GM23248 (cell line): ENCODE data around the gene OLFM4. TPM values are rescaled to one million over a fixed set of nuclear protein-coding genes. Genes with fewer than 3 reads are reported as not detected.

Experiments used
- DNase-seq: peaks from one replicate; pipeline ENCODE4 v3.0.0-alpha.2; 2015
- H2AFZ ChIP-seq: fragments of 200-600 bp; sonication (generic); 2 replicates; pipeline ENCODE4 v1.6.1; 2016; ENCODE audit warnings: antibody characterized with exemption
- H3F3A ChIP-seq: fragments of 200-600 bp; sonication (generic); 2 replicates; pipeline ENCODE4 v1.6.1; 2016; ENCODE audit warnings: mild to moderate bottlenecking, antibody characterized with exemption, mixed run types; ENCODE audit not compliant: insufficient read depth
- H3K27ac ChIP-seq: fragments of 200-600 bp; sonication (generic); 2 replicates; pipeline ENCODE4 v1.5.1; 2016; ENCODE audit warnings: mild to moderate bottlenecking
- H3K27me3 ChIP-seq: fragments of 200-600 bp; sonication (generic); replicated peaks from 2 replicates; pipeline ENCODE4 v1.6.1; 2016; ENCODE audit warnings: mild to moderate bottlenecking; ENCODE audit not compliant: insufficient read depth
- H3K36me3 ChIP-seq: fragments of 200-600 bp; sonication (generic); 2 replicates; pipeline ENCODE4 v1.6.1; 2016; ENCODE audit warnings: low read depth, mild to moderate bottlenecking
- H3K4me1 ChIP-seq: fragments of 200-600 bp; sonication (generic); 2 replicates; pipeline ENCODE4 v1.6.1; 2016; ENCODE audit warnings: mild to moderate bottlenecking; ENCODE audit not compliant: insufficient read depth
- H3K4me2 ChIP-seq: fragments of 200-600 bp; sonication (generic); one replicate; pipeline ENCODE4 v1.6.1; 2016; ENCODE audit warnings: mild to moderate bottlenecking; ENCODE audit not compliant: unreplicated experiment
- H3K4me3 ChIP-seq: fragments of 200-600 bp; sonication (generic); 2 replicates; pipeline ENCODE4 v1.5.1; 2016; ENCODE audit warnings: mild to moderate bottlenecking
- H3K79me2 ChIP-seq: fragments of 200-600 bp; sonication (generic); 2 replicates; pipeline ENCODE4 v1.6.1; 2016; ENCODE audit warnings: mild to moderate bottlenecking; ENCODE audit not compliant: insufficient read depth
- H3K9ac ChIP-seq: fragments of 200-600 bp; sonication (generic); 2 replicates; pipeline ENCODE4 v1.6.1; 2016; ENCODE audit warnings: mild to moderate bottlenecking
- H3K9me2 ChIP-seq: fragments of 200-600 bp; sonication (generic); 2 replicates; pipeline ENCODE4 v1.6.1; 2016; ENCODE audit warnings: mixed run types, mild to moderate bottlenecking, moderate library complexity; ENCODE audit not compliant: insufficient read depth
- H3K9me3 ChIP-seq: fragments of 200-600 bp; sonication (generic); one replicate; pipeline ENCODE4 v1.6.1; 2017; ENCODE audit warnings: low read depth
- H4K20me1 ChIP-seq: fragments of 200-600 bp; sonication (generic); 2 replicates; pipeline ENCODE4 v1.6.0; 2016; ENCODE audit not compliant: insufficient read depth
- EZH2 ChIP-seq: fragments of 200-600 bp; sonication (generic); IDR thresholded peaks from 2 replicates; pipeline ENCODE4 v1.6.1; 2018; ENCODE audit warnings: antibody characterized with exemption, mild to moderate bottlenecking; ENCODE audit not compliant: insufficient read depth, poor library complexity, severe bottlenecking
- EZH2phosphoT487 ChIP-seq: fragments of 200-600 bp; sonication (generic); IDR thresholded peaks from 2 replicates; pipeline ENCODE4 v1.6.1; 2018; ENCODE audit warnings: antibody characterized with exemption, moderate library complexity, mild to moderate bottlenecking, low read depth; ENCODE audit not compliant: insufficient read depth
- WGBS, 2 experiments: methylation state at CpG; one replicate each; pipeline ENCODE4 v1.1.6; 2015 to 2017; ENCODE audit warnings: low lambda C conversion rate in 2 of 2, low coverage in 1 of 2; ENCODE audit errors: missing lambda C conversion rate in 2 of 2; 5-methylcytosine and 5-hydroxymethylcytosine counted together
- in situ Hi-C: fragments of 300-500 bp; cut with MboI; formaldehyde crosslinking; loops from 2 replicates; pipeline ENCODE4 v1.15.0; 2020
- polyA plus RNA-seq: library from polyadenylated mRNA; unstranded; fragments of >200 nt; fragmentation: Nextera tagmentation; extraction: Ambion mirVana; gene quantifications from 2 replicates; pipeline ENCODE4 v1.2.1, GENCODE V29; 2016
- total RNA-seq: library from RNA; depleted of rRNA; stranded (reverse); fragments of >200 nt; shearing (Covaris generic); gene quantifications from 2 replicates; pipeline ENCODE4 v1.2.3, GENCODE V29; 2014

OLFM4 gene
- total and polyA plus RNA-seq, 2 experiments from 2014 or later: not detected

DNA sequence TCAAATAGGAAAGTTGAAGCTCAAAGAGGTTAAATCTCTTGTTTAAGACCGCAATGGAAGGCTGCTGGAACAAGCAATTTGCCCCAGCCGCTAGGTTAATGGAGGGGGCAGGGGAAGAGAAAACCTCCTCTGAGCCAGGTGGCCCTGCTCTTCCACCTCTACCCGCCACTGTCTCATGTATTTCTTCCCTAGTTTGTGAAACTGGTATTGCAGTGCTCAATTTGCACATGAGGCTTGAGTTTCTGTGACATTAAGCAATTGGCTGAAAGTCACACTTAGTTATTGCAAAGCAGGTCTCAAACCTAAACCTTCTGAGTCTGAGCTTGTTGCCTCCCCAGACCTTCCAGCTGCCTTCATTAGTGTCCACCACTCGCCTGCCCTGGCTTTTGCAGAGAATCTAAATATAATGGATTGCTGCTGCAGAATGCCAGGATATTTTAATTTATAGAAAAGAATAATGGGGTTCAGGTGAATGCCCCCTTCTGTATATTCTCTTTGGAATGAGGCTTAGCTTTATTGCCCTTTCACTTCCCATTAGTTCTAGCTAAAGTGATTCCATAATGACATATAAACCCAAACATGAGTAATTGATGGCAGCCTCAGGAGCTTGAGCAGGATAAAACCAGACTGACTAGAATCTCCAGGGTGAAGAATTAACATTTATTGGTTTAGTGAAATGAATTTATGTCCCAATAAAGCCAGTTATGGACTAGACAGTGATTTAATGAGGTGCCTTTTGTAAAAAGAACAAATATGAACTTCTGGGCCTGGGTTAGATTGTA is 27.0 kb upstream of the OLFM4 start:
- Histone ChIP-seq H3K79me2 (no peaks in the 10 kb centered on the region), H3K27ac (no peak overlapping the region), H3K36me3 (no peaks in the 10 kb centered on the region), H3F3A (no peaks in the 10 kb centered on the region), H3K4me3 (no peak overlapping the region), H2AFZ (no peak overlapping the region), H3K9me2 (no peaks in the 10 kb centered on the region), H3K4me1 (no peaks in the 10 kb centered on the region), H4K20me1 (no peaks in the 10 kb centered on the region), H3K9ac (no peak overlapping the region), H3K9me3 (no peaks in the 10 kb centered on the region), H3K4me2 (no peak overlapping the region), H3K27me3 (no peaks in the 10 kb centered on the region)
- in situ Hi-C loops: no loop called here
- DNase-seq: no peak
- TF ChIP-seq EZH2 (no peak), EZH2phosphoT487 (no peak)
- WGBS, 2 experiments: 22 to 23% methylated on average over 4 of the region's 4 CpGs

DNA sequence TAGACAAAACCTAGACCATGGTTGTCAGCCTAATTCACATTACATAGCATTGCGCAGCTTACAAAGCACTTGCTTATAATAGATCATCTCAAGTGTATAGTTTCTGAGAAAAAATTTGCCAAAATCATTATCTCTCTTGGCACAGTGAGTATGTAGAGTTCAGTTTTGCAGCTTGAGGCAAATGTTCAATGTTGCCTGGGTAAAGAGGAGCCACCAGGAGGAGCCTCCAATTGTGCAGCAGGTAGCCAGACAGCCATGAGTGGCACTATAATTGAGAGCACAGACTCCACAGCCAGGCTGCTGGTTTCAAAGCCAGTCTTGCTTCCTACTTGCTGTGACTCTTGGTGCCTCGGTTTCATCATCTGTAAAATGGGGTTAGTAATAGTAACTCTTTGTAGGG is 24.0 kb upstream of the OLFM4 start:
- H3K4me1 ChIP-seq: no peaks in the 10 kb centered on the region
- H3K27me3 ChIP-seq: no peaks in the 10 kb centered on the region
- no peaks in the 10 kb centered on the region for H4K20me1 ChIP-seq
- H3F3A ChIP-seq: no peaks in the 10 kb centered on the region
- H3K36me3 ChIP-seq: no peaks in the 10 kb centered on the region
- no peak for DNase-seq
- no peak overlapping the region for H3K27ac ChIP-seq
- no peak overlapping the region for H2AFZ ChIP-seq
- WGBS, 2 experiments: 19 to 23% methylated on average over 2 of the region's 2 CpGs
- H3K4me2 ChIP-seq: no peak overlapping the region
- no peaks in the 10 kb centered on the region for H3K79me2 ChIP-seq
- no peak overlapping the region for H3K4me3 ChIP-seq
- no peak overlapping the region for H3K9ac ChIP-seq
- H3K9me2 ChIP-seq: no peaks in the 10 kb centered on the region
- no peaks in the 10 kb centered on the region for H3K9me3 ChIP-seq
- TF ChIP-seq EZH2phosphoT487 (no peak), EZH2 (no peak)
- in situ Hi-C loops: no loop called here

GRCh38 chr13:53005626-53006025 is 23.0 kb upstream of the OLFM4 start:
- Histone ChIP-seq H3K4me2 (no peak overlapping the region), H2AFZ (no peak overlapping the region), H3K27ac (no peak overlapping the region), H3K36me3 (no peaks in the 10 kb centered on the region), H3K9me2 (no peaks in the 10 kb centered on the region), H3F3A (no peaks in the 10 kb centered on the region), H3K4me3 (no peak overlapping the region), H3K27me3 (no peaks in the 10 kb centered on the region), H3K79me2 (no peaks in the 10 kb centered on the region), H4K20me1 (no peaks in the 10 kb centered on the region), H3K4me1 (no peaks in the 10 kb centered on the region), H3K9ac (no peak overlapping the region), H3K9me3 (no peaks in the 10 kb centered on the region)
- in situ Hi-C loops: no loop called here
- 62 to 65% methylated on average over 12 of the region's 12 CpGs for WGBS, 2 experiments
- DNase-seq: no peak
- no peak for TF ChIP-seq EZH2phosphoT487
- TF ChIP-seq EZH2: no peak

- H3K9me2 ChIP-seq: no peaks in the 10 kb centered on the region
- no peaks in the 10 kb centered on the region for H4K20me1 ChIP-seq
- no peak for DNase-seq
- H3F3A ChIP-seq: no peaks in the 10 kb centered on the region
- H3K4me1 ChIP-seq: no peaks in the 10 kb centered on the region
- H3K79me2 ChIP-seq: no peaks in the 10 kb centered on the region
- H3K4me3 ChIP-seq: no peak overlapping the region
- no peaks in the 10 kb centered on the region for H3K9me3 ChIP-seq
- no peak overlapping the region for H3K27ac ChIP-seq
- H3K36me3 ChIP-seq: no peaks in the 10 kb centered on the region
- no peak for TF ChIP-seq EZH2phosphoT487
- H3K4me2 ChIP-seq: no peak overlapping the region
- no peaks in the 10 kb centered on the region for H3K27me3 ChIP-seq
- 11 to 21% methylated on average over 3 of the region's 3 CpGs for WGBS, 2 experiments
- no peak overlapping the region for H3K9ac ChIP-seq
- in situ Hi-C loops: no loop called here
- no peak overlapping the region for H2AFZ ChIP-seq
These were observed 20.7 kb upstream of the OLFM4 start for GRCh38 chr13:53007872-53008271.
